IMR-90 (cell line): ENCODE measurements around the gene ZDHHC14. TPM values are rescaled to one million over a fixed set of nuclear protein-coding genes. Genes with fewer than 3 reads are reported as not detected.

Experiments used
- ATAC-seq: fragments of 200-7000 bp; cut with Tn5 transposase; 2 replicates; pipeline ENCODE4 v1.9.1; 2020; ENCODE audit warnings: low read depth, mild to moderate bottlenecking, moderate library complexity
- BruUV-seq: library from RNA; stranded (reverse); fragments of 400-500 nt; replicated peaks from 2 replicates; lab custom pipeline; 2021; lab: Mats Ljungman, UMichigan
- CTCF ChIA-PET: fragments of 300-600 bp; formaldehyde crosslinking; extraction: SDS; loops from one replicate; lab custom pipeline; 2021; ENCODE audit warnings: antibody characterized with exemption; lab: Yijun Ruan, JAX
- POLR2A ChIA-PET: fragments of 300-600 bp; sonication (Branson Sonifier 250); formaldehyde crosslinking; loops from one replicate; lab custom pipeline; 2022; ENCODE audit warnings: antibody characterized with exemption; ENCODE audit not compliant: unreplicated experiment; lab: Charles Lee
- DNase-seq: peaks from one replicate; pipeline ENCODE4 v3.0.0; 2013
- H2AFZ ChIP-seq: replicated peaks from 2 replicates; pipeline ENCODE3; 2013; ENCODE audit warnings: low read length, mild to moderate bottlenecking; ENCODE audit not compliant: poor library complexity
- H2AK5ac ChIP-seq: 2 replicates; pipeline ENCODE4 v1.6.1; 2013; ENCODE audit warnings: low read depth, low read length, inconsistent platforms
- H2AK9ac ChIP-seq: replicated peaks from 2 replicates; pipeline ENCODE3; 2013; ENCODE audit warnings: mild to moderate bottlenecking, low read depth, low read length, moderate library complexity; ENCODE audit not compliant: poor library complexity
- H2BK120ac ChIP-seq: 2 replicates; pipeline ENCODE4 v1.6.1; 2013; ENCODE audit warnings: low read depth, low read length, inconsistent platforms
- H2BK15ac ChIP-seq: 3 replicates; pipeline ENCODE4 v1.6.1; 2013; ENCODE audit warnings: low read depth, low read length, inconsistent platforms
- H2BK20ac ChIP-seq: 2 replicates; pipeline ENCODE4 v1.6.1; 2013; ENCODE audit warnings: low read depth, mild to moderate bottlenecking, inconsistent platforms, low read length, moderate library complexity
- H2BK5ac ChIP-seq: 2 replicates; pipeline ENCODE4 v1.6.1; 2013; ENCODE audit warnings: mild to moderate bottlenecking, low read depth, low read length, inconsistent platforms; ENCODE audit not compliant: poor library complexity, severe bottlenecking
- H3K14ac ChIP-seq: replicated peaks from 2 replicates; pipeline ENCODE4 v1.6.1; 2013; ENCODE audit warnings: low read depth, low read length, inconsistent platforms
- H3K18ac ChIP-seq: 2 replicates; pipeline ENCODE4 v1.6.1; 2013; ENCODE audit warnings: low read depth, low read length, control low read depth
- H3K23ac ChIP-seq: 2 replicates; pipeline ENCODE4 v1.6.1; 2013; ENCODE audit warnings: low read depth, low read length, inconsistent platforms
- H3K27ac ChIP-seq: 2 replicates; pipeline ENCODE4 v1.5.1; 2013; ENCODE audit warnings: mild to moderate bottlenecking, control low read depth, low read length; ENCODE audit not compliant: insufficient read depth
- H3K27me3 ChIP-seq: 2 replicates; pipeline ENCODE4 v1.6.1; 2013; ENCODE audit warnings: low read length; ENCODE audit not compliant: control insufficient read depth, insufficient read depth
- H3K36me3 ChIP-seq: 2 replicates; pipeline ENCODE4 v1.6.1; 2013; ENCODE audit warnings: low read length, mixed read lengths; ENCODE audit not compliant: control insufficient read depth, insufficient read depth
- H3K4ac ChIP-seq: 2 replicates; pipeline ENCODE4 v1.6.1; 2013; ENCODE audit warnings: low read depth, low read length, inconsistent platforms
- H3K4me1 ChIP-seq: 2 replicates; pipeline ENCODE4 v1.6.1; 2013; ENCODE audit warnings: low read length, mixed read lengths; ENCODE audit not compliant: control insufficient read depth, insufficient read depth
- H3K4me2 ChIP-seq: 2 replicates; pipeline ENCODE4 v1.6.1; 2013; ENCODE audit warnings: low read depth, mild to moderate bottlenecking, control low read depth, low read length, moderate library complexity
- H3K4me3 ChIP-seq: 2 replicates; pipeline ENCODE4 v1.5.1; 2013; ENCODE audit warnings: low read depth, mild to moderate bottlenecking, control low read depth, low read length, moderate library complexity; ENCODE audit not compliant: insufficient read depth
- H3K56ac ChIP-seq: 2 replicates; pipeline ENCODE4 v1.6.1; 2013; ENCODE audit warnings: low read length, inconsistent platforms; ENCODE audit not compliant: insufficient read depth; ENCODE audit errors: extremely low read depth
- H3K79me1 ChIP-seq, 2 experiments: 2 replicates each; pipeline ENCODE4 v1.6.1; 2013; ENCODE audit warnings: low read length in 2 of 2, inconsistent platforms in 1 of 2, low read depth in 1 of 2
- H3K9ac ChIP-seq: 2 replicates; pipeline ENCODE4 v1.6.1; 2013; ENCODE audit warnings: low read depth, low read length, control low read depth
- H3K9me1 ChIP-seq: 2 replicates; pipeline ENCODE4 v1.6.1; 2013; ENCODE audit warnings: low read length, inconsistent platforms; ENCODE audit not compliant: insufficient read depth
- H3K9me3 ChIP-seq: 2 replicates; pipeline ENCODE4 v1.6.1; 2013; ENCODE audit warnings: low read length; ENCODE audit not compliant: control insufficient read depth, insufficient read depth
- H4K20me1 ChIP-seq: 2 replicates; pipeline ENCODE4 v1.6.1; 2013; ENCODE audit warnings: low read length, inconsistent platforms; ENCODE audit not compliant: insufficient read depth
- H4K5ac ChIP-seq: 2 replicates; pipeline ENCODE4 v1.6.1; 2013; ENCODE audit warnings: mild to moderate bottlenecking, low read depth, low read length, control low read depth
- H4K8ac ChIP-seq, 2 experiments: 2 replicates each; pipeline ENCODE4 v1.6.1; 2013; ENCODE audit warnings: low read depth in 2 of 2, low read length in 2 of 2, control low read depth in 1 of 2, inconsistent platforms in 1 of 2
- H4K91ac ChIP-seq: 2 replicates; pipeline ENCODE4 v1.6.1; 2013; ENCODE audit warnings: low read depth, low read length, inconsistent platforms; ENCODE audit not compliant: insufficient read depth
- BHLHE40 ChIP-seq: fragments of 150-350 bp; IDR thresholded peaks from 2 replicates; pipeline ENCODE4 v1.6.1; 2016; ENCODE audit warnings: mild to moderate bottlenecking, low read depth, low read length
- CEBPB ChIP-seq: IDR thresholded peaks from 2 replicates; pipeline ENCODE4 v1.6.1; 2012; ENCODE audit warnings: low read depth, low read length, improper control_type of control experiment
- CHD1 ChIP-seq: IDR thresholded peaks from 2 replicates; pipeline ENCODE4 v1.6.1; 2012; ENCODE audit warnings: low read depth, low read length, improper control_type of control experiment
- ELK1 ChIP-seq: fragments of 150-350 bp; IDR thresholded peaks from 2 replicates; pipeline ENCODE4 v1.6.1; 2016; ENCODE audit warnings: low read depth, mild to moderate bottlenecking, low read length, moderate library complexity, borderline replicate concordance
- FOS ChIP-seq: fragments of 150-350 bp; IDR thresholded peaks from 2 replicates; pipeline ENCODE4 v1.6.1; 2016; ENCODE audit warnings: low read depth, low read length
- MAFK ChIP-seq: IDR thresholded peaks from 2 replicates; pipeline ENCODE4 v1.6.1; 2012; ENCODE audit warnings: low read depth, low read length, improper control_type of control experiment
- MAZ ChIP-seq: IDR thresholded peaks from 2 replicates; pipeline ENCODE4 v1.6.1; 2012; ENCODE audit warnings: low read depth, mild to moderate bottlenecking, low read length, improper control_type of control experiment, moderate library complexity, borderline replicate concordance
- MXI1 ChIP-seq: IDR thresholded peaks from 2 replicates; pipeline ENCODE4 v1.6.1; 2012; ENCODE audit warnings: low read depth, mild to moderate bottlenecking, low read length, moderate library complexity, borderline replicate concordance
- NFE2L2 ChIP-seq: fragments of 150-350 bp; IDR thresholded peaks from 2 replicates; pipeline ENCODE4 v1.6.1; 2016; ENCODE audit warnings: low read depth, mild to moderate bottlenecking, low read length
- POLR2A ChIP-seq: IDR thresholded peaks from 2 replicates; pipeline ENCODE4 v1.6.1; 2012; ENCODE audit warnings: mild to moderate bottlenecking, low read depth, low read length
- RAD21 ChIP-seq: IDR thresholded peaks from 2 replicates; pipeline ENCODE4 v1.6.1; 2012; ENCODE audit warnings: low read length, improper control_type of control experiment
- RCOR1 ChIP-seq: IDR thresholded peaks from 2 replicates; pipeline ENCODE4 v1.6.1; 2012; ENCODE audit warnings: mild to moderate bottlenecking, low read length, improper control_type of control experiment; ENCODE audit not compliant: insufficient replicate concordance
- RFX5 ChIP-seq: IDR thresholded peaks from 2 replicates; pipeline ENCODE4 v1.8.0; 2012; ENCODE audit warnings: low read depth, mild to moderate bottlenecking, low read length, moderate library complexity
- SMC3 ChIP-seq: fragments of 150-350 bp; IDR thresholded peaks from 2 replicates; pipeline ENCODE4 v1.6.1; 2016; ENCODE audit warnings: low read depth, mild to moderate bottlenecking, antibody characterized with exemption, low read length, moderate library complexity
- WGBS, 2 experiments: methylation state at CpG; one replicate each; pipeline versions ENCODE4 v1.1.5 to v1.1.7; 2013; ENCODE audit warnings: missing lambda C conversion rate in 2 of 2; ENCODE audit not compliant: insufficient read length in 1 of 2; ENCODE audit errors: extremely low coverage in 2 of 2; 5-methylcytosine and 5-hydroxymethylcytosine counted together
- dilution Hi-C: fragments of 300-500 bp; cut with HindIII; formaldehyde crosslinking; loops from one replicate; pipeline ENCODE4 v1.14.3; 2018; ENCODE audit warnings: low sequenced_read_pairs; ENCODE audit not compliant: unreplicated experiment
- in situ Hi-C: fragments of 300-500 bp; cut with MboI; formaldehyde crosslinking; loops from 3 replicates; pipeline ENCODE4 v1.14.3; 2019; ENCODE audit warnings: low sequenced_read_pairs, inconsistent platforms, mixed read lengths
- intact Hi-C: fragments of 100-400 bp; cut with micrococcal nuclease; formaldehyde crosslinking; loops from 2 replicates; pipeline ENCODE4 v1.10.0; 2022
- polyA plus RNA-seq, 3 experiments: library from polyadenylated mRNA; depleted of rRNA; stranded (reverse); fragments of >200 nt; gene quantifications; 2 replicates each; pipeline ENCODE4 v1.2.3, GENCODE V29; 2012; ENCODE audit warnings: low replicate concordance in 1 of 3
- total RNA-seq: library from RNA; depleted of rRNA; stranded (reverse); fragments of >200 nt; gene quantifications from 2 replicates; pipeline ENCODE4 v1.2.3, GENCODE V29; 2012
- TF ChIP-seq, protein P1 (sequence below): conservative IDR thresholded peaks from 2 replicates; pipeline ENCODE4 v1.5.1; 2012; ENCODE audit warnings: mild to moderate bottlenecking, low read depth, low read length, improper control_type of control experiment
- TF ChIP-seq, protein P2 (sequence below): fragments of 150-350 bp; IDR thresholded peaks from 2 replicates; pipeline ENCODE4 v1.6.1; 2017; ENCODE audit warnings: mild to moderate bottlenecking, antibody characterized with exemption, low read length, low read depth

Gene ZDHHC14
- total and polyA plus RNA-seq, 2 of the 4 experiments (the other 2 are of a cell fraction) = 0.90 to 2.0 TPM

GRCh38 chr6:157366648-157367047 lies 14.3 kb upstream of the ZDHHC14 start:
- Histone ChIP-seq H3K9me1 (no peaks in the 10 kb centered on the region), H2BK120ac (no peak overlapping the region)
- WGBS, 2 experiments = 90% methylated on average over 4 of the region's 11 CpGs; no CpG with 5 or more reads in 1 of the 2 experiments

More at GRCh38 chr6:157366648-157367047, 14.3 kb upstream of the ZDHHC14 start:
- Histone ChIP-seq H3K36me3 (no peaks in the 10 kb centered on the region), H3K4me3 (no peak overlapping the region), H2AK9ac (no peak overlapping the region), H3K27ac (no peak overlapping the region), H3K4me1 (no peaks in the 10 kb centered on the region), H3K56ac (no peak overlapping the region), H3K79me1 (no peaks in the 10 kb centered on the region), H3K9me3 (no peaks in the 10 kb centered on the region), H2BK5ac (no peak overlapping the region), H3K23ac (no peak overlapping the region), H3K4ac (no peak overlapping the region), H2AFZ (peak overlapping the region; percentile 41), H3K27me3 (peaks cover 16% of the 10 kb centered on the region), H2AK5ac (no peak overlapping the region), H4K8ac (no peak overlapping the region), H2BK15ac (no peak overlapping the region), H4K91ac (no peak overlapping the region), H3K14ac (no peak overlapping the region), H3K18ac (no peak overlapping the region), H4K5ac (no peak overlapping the region), H3K4me2 (no peak overlapping the region), H3K9ac (no peak overlapping the region), H4K20me1 (no peaks in the 10 kb centered on the region), H2BK20ac (no peak overlapping the region)
- TF ChIP-seq RFX5 (no peak), ELK1 (no peak), CHD1 (no peak), CEBPB (no peak), POLR2A (no peak), MAFK (no peak), MAZ (no peak), FOS (no peak), RCOR1 (no peak), SMC3 (no peak), RAD21 (no peak), BHLHE40 (no peak), MXI1 (no peak), NFE2L2 (no peak)
- TF ChIP-seq, protein P1, sequence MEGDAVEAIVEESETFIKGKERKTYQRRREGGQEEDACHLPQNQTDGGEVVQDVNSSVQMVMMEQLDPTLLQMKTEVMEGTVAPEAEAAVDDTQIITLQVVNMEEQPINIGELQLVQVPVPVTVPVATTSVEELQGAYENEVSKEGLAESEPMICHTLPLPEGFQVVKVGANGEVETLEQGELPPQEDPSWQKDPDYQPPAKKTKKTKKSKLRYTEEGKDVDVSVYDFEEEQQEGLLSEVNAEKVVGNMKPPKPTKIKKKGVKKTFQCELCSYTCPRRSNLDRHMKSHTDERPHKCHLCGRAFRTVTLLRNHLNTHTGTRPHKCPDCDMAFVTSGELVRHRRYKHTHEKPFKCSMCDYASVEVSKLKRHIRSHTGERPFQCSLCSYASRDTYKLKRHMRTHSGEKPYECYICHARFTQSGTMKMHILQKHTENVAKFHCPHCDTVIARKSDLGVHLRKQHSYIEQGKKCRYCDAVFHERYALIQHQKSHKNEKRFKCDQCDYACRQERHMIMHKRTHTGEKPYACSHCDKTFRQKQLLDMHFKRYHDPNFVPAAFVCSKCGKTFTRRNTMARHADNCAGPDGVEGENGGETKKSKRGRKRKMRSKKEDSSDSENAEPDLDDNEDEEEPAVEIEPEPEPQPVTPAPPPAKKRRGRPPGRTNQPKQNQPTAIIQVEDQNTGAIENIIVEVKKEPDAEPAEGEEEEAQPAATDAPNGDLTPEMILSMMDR = no peak
- TF ChIP-seq, protein P2, sequence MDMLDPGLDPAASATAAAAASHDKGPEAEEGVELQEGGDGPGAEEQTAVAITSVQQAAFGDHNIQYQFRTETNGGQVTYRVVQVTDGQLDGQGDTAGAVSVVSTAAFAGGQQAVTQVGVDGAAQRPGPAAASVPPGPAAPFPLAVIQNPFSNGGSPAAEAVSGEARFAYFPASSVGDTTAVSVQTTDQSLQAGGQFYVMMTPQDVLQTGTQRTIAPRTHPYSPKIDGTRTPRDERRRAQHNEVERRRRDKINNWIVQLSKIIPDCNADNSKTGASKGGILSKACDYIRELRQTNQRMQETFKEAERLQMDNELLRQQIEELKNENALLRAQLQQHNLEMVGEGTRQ = no peak
- dilution Hi-C loops (no loop called here), intact Hi-C loops (no loop called here), in situ Hi-C loops (no loop called here)
- ChIA-PET CTCF (no interaction called here), POLR2A (no interaction called here)
- ATAC-seq = no peak
- no peak for DNase-seq
- BruUV-seq = no TSS peak
